GM23248 (cell line): Measurements from ENCODE around the gene CNOT10.

ENCODE experiments used
- EZH2 ChIP-seq: fragments of 200-600 bp; sonication (generic); IDR thresholded peaks from 2 replicates; pipeline ENCODE4 v1.6.1; 2018; ENCODE audit warnings: antibody characterized with exemption, mild to moderate bottlenecking; ENCODE audit not compliant: insufficient read depth, poor library complexity, severe bottlenecking
- EZH2phosphoT487 ChIP-seq: fragments of 200-600 bp; sonication (generic); IDR thresholded peaks from 2 replicates; pipeline ENCODE4 v1.6.1; 2018; ENCODE audit warnings: antibody characterized with exemption, moderate library complexity, mild to moderate bottlenecking, low read depth; ENCODE audit not compliant: insufficient read depth

GRCh38 chr3:32818229-32818969 is 133.4 kb downstream of the CNOT10 start:
- TF ChIP-seq EZH2 (no peak), EZH2phosphoT487 (0 out of 2 replicates have a peak, but pooled peaks have one; percentile 22)
